C4-2B (cell line): ENCODE data around the gene THSD7B.

ENCODE experiments used
- CTCF ChIP-seq: fragments of 450-650 bp; conservative IDR thresholded peaks from 2 replicates; pipeline ENCODE4 v1.5.1; 2017; ENCODE audit warnings: mild to moderate bottlenecking
- ZFX ChIP-seq: fragments of 450-650 bp; IDR thresholded peaks from 2 replicates; pipeline ENCODE4 v1.6.1; 2017

- TF ChIP-seq CTCF (no peak), ZFX (no peak)
Observed at GRCh38 chr2:136863874-136864273, 98.5 kb downstream of the THSD7B start.
